Measurements from ENCODE around the gene BRD4. TPM values are rescaled to one million over a fixed set of nuclear protein-coding genes. Genes with fewer than 3 reads are reported as not detected.

BRD4 gene
- total and polyA plus RNA-seq, 5 experiments from 2014 or later, result 10.6 to 180 (median 37.2) TPM

DNA sequence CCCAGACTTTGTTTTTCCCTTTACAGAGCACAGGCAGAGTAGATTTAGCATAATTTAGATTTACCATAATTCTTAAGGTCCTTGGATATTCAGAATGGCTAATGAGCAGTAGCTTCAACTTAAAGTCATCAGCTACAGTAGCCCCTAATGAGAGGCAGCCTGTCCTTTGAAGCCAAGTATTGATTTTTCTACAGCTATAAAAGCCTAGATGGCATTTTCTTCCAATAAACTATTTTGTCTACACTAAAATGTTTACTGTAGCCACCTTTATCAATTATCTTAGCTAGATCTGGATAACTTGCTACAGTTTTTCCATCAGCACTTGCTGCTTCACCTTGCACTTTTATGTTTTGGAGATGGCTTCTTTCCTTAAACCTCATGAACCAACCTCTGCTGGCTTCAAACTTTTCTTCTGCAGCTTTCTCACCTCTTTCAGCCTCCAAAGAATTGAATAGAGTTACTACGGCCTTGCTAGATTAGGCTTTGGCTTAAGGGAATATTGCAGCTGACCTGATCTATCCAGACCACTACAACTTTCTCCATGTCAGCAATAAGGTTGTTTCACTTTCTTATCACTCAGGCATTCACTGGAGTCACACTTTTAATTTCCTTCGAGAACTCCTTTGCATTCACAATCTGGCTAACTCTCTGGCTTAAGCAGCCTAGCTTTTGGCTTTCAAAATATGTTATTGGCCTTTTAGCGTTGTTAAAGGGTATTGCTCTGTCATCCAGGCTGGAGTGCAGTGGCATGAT lies 26.6 kb downstream of the BRD4 start:
- no peak for ATAC-seq
- Mint-ChIP-seq H3K4me3 (peak overlapping the region in 7 of 10 donors; percentile 10 to 59 (median 48)), H3K27ac (peak overlapping the region in 6 of 10 donors; percentile 24 to 72 (median 44))

DNA sequence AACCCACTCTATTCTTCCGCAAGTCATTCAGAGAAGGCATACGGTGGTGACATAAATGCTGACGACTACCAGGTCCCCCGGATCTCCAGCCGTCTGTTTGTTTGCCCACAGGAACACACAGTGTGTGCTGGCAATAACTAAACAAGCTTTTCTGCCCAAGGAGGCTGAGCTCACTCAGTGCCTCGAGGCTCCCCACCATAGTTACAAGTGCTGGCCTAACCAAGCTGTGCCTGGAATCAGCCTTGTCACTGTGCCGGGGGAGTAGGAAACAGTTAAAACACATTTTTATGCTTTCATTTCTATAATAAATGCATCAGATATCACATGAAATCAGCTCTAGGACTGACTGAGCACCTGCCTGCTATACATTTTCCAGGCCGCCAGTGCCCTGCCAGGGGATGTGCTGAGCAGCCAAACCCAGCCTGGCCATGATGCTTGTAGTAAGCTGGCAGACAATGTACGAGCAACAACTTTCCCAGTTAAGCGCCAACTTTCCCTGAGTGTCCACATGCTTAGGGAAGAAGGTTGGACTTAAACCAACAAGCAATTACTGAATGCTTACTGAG lies 28.1 kb downstream of the BRD4 start:
- no peak for DNase-seq
- Mint-ChIP-seq H3K9me3 (peaks cover 0 to 2% (median 0%) of the 10 kb centered on the region in 9 donors), H3K27ac (peak overlapping the region; percentile 71 to 91 (median 83)), H3K4me1 (peaks cover 36 to 96% (median 80%) of the 10 kb centered on the region in 4 donors), H3K4me3 (peak overlapping the region; percentile 13 to 78 (median 63)), H3K27me3 (no peaks in the 10 kb centered on the region), H3K36me3 (peaks cover 0 to under 1% (median 0%) of the 10 kb centered on the region in 3 donors)
- ATAC-seq, result peak in 1 of 2 donors; percentile 57
- POLR2A ChIA-PET, result interaction anchor here (0.5 to 1.2 kb wide), 2 partner anchors 9 to 28 kb away, joined by 3 to 4 read pairs; partner anchors contain the start of gene BRD4

More for the DNA sequence above, 26.6 kb downstream of the BRD4 start:
- Mint-ChIP-seq H3K36me3 (peaks cover 0 to 3% (median 0%) of the 10 kb centered on the region in 3 donors), H3K4me1 (peaks cover 34 to 96% (median 81%) of the 10 kb centered on the region in 4 donors), H3K9me3 (peaks cover 0 to 2% (median 0%) of the 10 kb centered on the region in 9 donors), H3K27me3 (no peaks in the 10 kb centered on the region)
- POLR2A ChIA-PET, result interaction anchor here (0.7 kb wide), 1 partner anchor 37 kb away, joined by 3 read pairs; no protein-coding TSS in a partner anchor
- DNase-seq, result no peak

DNA sequence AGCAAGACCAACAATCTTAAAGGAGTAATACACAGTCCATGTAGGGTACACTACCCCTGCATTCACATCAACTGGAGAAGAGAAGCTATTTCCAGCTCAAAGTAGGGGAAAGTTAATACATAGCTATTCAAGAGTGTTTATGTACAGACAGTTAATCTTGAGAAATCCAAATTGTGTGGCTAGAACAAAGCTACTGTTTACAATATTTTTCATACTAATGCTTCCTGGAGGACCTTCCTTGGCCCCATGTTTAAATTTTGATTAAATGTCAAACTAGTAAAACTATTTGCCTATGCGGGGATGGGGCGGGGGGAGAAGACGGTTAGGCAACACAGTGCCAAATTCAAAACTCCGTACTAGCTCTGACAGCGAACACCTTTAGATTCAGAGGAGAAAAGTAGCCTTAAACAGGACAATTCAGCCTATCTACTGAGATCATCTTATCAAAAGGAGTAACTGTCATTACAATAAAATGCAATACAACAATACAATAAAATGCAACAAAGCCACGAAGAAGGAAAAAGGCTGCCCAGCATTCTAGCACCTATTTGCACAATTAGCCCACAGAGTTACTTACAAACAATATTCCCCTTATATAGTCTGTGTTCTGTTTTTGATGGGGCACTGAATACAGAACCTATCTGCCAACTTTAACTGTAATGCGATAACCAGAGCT lies 29.1 kb downstream of the BRD4 start:
- POLR2A ChIA-PET, result interaction anchor here (1.0 to 1.5 kb wide), 2 partner anchors 14 to 22 kb away, joined by 3 to 9 read pairs; no protein-coding TSS in a partner anchor
- peak in 1 of 2 donors; percentile 7 for ATAC-seq
- Mint-ChIP-seq H3K9me3 (peaks cover 0 to 2% (median 0%) of the 10 kb centered on the region in 9 donors), H3K4me1 (peaks cover 44 to 97% (median 85%) of the 10 kb centered on the region in 4 donors), H3K27ac (peak overlapping the region; percentile 34 to 91 (median 74)), H3K27me3 (no peaks in the 10 kb centered on the region), H3K4me3 (peak overlapping the region in 9 of 10 donors; percentile 41 to 78 (median 66)), H3K36me3 (no peaks in the 10 kb centered on the region)
- no peak for DNase-seq

DNA sequence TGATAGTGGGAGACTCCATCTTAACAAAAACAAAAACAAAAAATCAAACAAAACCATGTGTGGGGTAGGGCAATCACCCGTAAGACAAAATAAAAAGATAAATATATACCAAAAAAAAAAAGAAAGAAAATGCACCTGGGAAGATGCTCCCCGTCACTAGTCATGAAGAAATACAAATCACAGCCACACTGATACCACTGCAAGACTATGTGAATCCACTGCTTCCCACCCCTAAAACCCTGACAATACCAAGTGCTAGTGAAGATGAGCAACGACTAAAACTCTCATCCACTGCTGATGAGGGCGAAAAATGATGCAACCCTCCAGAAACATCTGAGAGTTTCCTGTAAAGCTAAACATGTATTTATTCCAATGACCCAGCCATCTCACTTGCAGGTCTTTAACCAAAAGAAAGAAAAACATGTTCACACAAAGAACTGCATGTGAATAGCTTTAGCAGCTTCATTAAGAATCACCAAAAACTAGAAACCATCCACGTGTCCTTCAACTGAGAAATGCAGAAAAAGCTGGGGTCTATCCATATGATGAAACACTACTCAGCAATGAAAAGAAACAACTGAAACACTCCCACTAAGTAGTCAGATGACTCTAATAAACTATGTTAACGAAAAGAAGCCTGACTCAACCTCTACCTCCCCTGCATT lies 31.7 kb downstream of the BRD4 start:
- peak overlapping the region; percentile 21 to 93 (median 73) for H3K27ac Mint-ChIP-seq
- H3K36me3 Mint-ChIP-seq, result peaks cover 0 to 16% (median 1%) of the 10 kb centered on the region in 3 donors
- ATAC-seq (no peak), DNase-seq (no peak)
- no peaks in the 10 kb centered on the region for H3K27me3 Mint-ChIP-seq
- POLR2A ChIA-PET, result no interaction called here
- peaks cover 50 to 99% (median 87%) of the 10 kb centered on the region in 4 donors for H3K4me1 Mint-ChIP-seq
- H3K4me3 Mint-ChIP-seq, result peak overlapping the region in 9 of 10 donors; percentile 44 to 74 (median 59)
- H3K9me3 Mint-ChIP-seq, result peaks cover 0 to 2% (median 0%) of the 10 kb centered on the region in 9 donors

DNA sequence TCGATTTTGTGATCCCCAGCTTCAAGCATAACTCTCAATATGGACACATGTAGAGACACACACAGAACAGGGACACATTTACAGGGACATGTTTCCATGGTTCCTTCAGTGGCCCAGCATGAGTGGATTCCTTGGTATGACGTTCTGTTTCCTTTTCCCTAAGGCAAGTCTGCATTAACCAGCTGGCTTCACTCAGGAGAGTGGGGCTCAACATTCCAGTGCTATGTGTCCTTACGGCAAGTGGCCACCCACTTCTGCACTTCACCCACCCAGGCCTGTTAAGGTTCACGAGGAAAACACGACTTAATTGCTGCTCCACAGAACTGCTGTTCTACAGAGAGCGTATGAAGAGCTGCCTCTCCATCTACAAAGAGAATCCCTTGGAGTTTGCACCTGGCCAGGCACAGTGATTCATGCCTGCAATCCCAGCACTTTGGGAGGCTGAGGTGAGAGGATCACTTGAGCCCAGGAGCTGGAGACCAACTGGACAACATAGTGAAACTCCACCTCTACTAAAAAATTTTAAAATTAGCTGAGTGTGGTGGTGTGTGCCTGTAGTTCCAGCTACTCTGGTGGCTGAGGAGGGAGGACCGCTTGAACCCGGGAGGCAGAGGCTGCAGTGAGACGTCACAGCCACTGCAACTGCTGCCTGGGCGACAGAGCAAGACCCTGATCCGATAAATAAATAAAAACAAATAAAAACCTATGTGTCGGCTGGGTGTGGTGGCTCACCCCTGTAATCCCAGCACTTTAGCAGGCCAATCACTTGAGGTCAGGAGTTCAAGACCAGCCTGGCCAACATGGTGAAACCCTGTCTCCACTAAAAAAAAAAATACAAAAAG lies 32.5 kb downstream of the BRD4 start:
- Mint-ChIP-seq H3K4me1 (peaks cover 56 to 99% (median 90%) of the 10 kb centered on the region in 4 donors), H3K27me3 (no peaks in the 10 kb centered on the region), H3K9me3 (peaks cover 0 to 2% (median 0%) of the 10 kb centered on the region in 9 donors), H3K4me3 (peak overlapping the region in 8 of 10 donors; percentile 40 to 81 (median 64)), H3K27ac (peak overlapping the region; percentile 69 to 93 (median 86)), H3K36me3 (peaks cover 0 to 20% (median 1%) of the 10 kb centered on the region in 3 donors)
- POLR2A ChIA-PET, result interaction anchor here (0.5 kb wide), 1 partner anchor 1867 kb away, joined by 3 read pairs; no protein-coding TSS in a partner anchor
- ATAC-seq (no peak), DNase-seq (no peak)

DNA sequence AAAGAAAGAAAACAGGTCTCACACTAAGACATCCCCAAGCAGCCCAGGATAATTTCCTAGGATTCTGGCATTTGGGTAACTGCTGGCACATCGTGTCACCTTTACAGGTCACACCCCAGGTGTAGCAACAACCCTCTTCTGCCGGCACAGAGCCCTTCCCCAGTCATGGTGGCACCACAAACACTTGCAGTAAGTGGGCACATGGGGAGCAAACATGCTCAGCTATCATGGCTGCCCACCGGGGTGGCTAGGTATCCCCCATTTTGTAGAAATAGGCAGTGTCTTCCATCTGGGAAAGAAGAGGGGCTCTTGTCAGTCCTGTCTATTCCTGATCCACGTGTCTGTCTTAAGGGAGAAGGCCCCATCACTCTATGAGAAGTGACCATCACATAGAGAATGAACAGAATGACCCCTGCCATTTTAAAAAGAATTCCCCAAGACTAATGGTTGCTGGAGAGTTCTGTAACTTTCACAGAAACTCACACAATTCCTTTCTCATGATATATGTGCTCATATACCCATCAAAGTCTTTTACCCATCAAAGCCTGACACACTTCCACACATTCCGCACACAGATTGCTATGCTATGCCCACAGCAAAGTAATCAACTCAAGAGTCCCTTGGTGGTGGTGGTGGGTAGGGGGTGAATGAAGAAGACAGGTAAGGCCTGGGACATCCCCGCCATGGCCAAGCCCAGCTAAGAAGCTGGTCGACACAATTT lies 33.3 kb downstream of the BRD4 start:
- Mint-ChIP-seq H3K4me1 (peaks cover 51 to 99% (median 89%) of the 10 kb centered on the region in 4 donors), H3K36me3 (peaks cover 0 to 20% (median 1%) of the 10 kb centered on the region in 3 donors), H3K4me3 (peak overlapping the region; percentile 13 to 81 (median 70)), H3K27ac (peak overlapping the region; percentile 56 to 93 (median 87)), H3K9me3 (no peaks in the 10 kb centered on the region), H3K27me3 (no peaks in the 10 kb centered on the region)
- POLR2A ChIA-PET, result interaction anchor here (0.5 to 2.3 kb wide), 8 partner anchors 10 to 1868 kb away, joined by 3 to 12 read pairs (median 4); partner anchors contain the start of genes AKAP8, AKAP8L and BRD4
- no peak for DNase-seq
- no peak for ATAC-seq

DNA sequence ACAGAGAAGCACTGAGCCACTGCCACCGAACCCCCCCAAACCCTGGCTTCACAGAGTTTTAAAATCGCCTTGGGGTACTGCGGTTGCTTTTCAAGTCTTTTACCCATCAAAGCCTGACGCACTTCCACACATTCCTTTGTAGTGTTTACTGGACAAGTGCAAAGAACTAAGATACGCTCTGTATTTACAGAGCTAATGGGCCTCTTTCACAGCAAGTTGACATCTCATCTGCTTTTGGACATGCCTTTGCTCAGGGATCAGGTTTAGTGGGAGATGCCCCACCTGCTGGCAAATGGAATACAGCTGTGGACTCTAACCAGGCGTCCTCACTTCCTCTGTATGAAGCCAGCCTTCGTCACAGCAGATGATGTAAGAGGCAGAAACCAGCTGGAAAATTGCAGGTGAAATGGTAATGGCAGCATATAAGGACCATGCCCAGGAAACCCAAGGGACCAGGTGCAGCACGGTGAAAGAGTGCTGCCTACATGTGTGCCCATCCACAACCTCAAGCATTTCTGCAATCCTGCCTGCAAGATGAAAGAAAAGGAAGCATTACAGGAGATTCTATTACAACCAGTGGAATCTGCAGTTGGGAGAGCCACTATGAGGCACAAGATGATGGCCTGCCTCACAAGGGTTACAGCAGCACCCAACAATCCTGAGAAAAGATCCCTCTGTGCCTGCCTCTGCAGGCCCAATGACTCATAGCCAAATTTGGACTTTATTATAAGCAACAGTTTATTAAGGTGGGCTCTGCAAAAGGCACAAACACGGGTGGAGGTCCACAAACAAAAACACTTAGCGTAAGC lies 34.7 kb downstream of the BRD4 start:
- Mint-ChIP-seq H3K4me1 (peaks cover 52 to 99% (median 89%) of the 10 kb centered on the region in 4 donors), H3K27me3 (no peaks in the 10 kb centered on the region), H3K9me3 (no peaks in the 10 kb centered on the region), H3K4me3 (peak overlapping the region; percentile 56 to 81 (median 74)), H3K36me3 (peaks cover 0 to 20% (median 1%) of the 10 kb centered on the region in 3 donors), H3K27ac (peak overlapping the region; percentile 28 to 96 (median 89))
- POLR2A ChIA-PET, result interaction anchor here (1.1 to 2.3 kb wide), 5 partner anchors 9 to 82 kb away, joined by 3 to 12 read pairs (median 3); partner anchors contain the start of genes AKAP8 and BRD4
- peak; percentile 60 to 72 for ATAC-seq
- peak in 8 of 10 donors; percentile 44 to 79 (median 67) for DNase-seq

DNA sequence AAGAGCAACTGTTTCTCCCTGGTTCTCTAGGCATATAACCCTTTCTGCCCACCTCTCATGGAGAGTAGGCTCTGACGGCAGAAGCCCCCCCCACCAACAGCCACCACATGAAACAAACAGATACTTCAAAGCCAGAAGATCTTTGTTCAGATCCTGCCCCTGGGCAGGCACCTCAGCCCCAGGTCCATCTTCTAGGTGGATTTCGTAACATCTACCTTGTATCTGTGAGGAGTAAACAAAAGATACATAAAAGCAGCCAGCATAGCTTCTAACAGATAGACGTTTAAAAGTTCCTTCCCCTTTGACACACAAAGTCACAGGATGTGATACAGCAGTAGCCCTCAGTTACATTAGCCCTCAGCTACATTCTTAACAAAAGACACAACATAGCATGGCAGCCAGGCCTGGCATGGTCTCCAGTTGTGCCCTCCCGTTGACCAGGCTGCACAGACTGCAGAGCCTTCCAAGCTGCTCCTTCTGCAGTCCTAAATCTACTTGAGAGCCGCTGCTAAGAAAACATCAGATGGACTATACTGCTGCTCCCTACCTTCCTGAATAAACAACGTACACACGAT lies 35.4 kb downstream of the BRD4 start:
- POLR2A ChIA-PET, result interaction anchor here (1.3 to 2.3 kb wide), 2 partner anchors 8 to 82 kb away, joined by 3 to 12 read pairs; partner anchors contain the start of gene AKAP8
- Mint-ChIP-seq H3K4me1 (peaks cover 57 to 100% (median 93%) of the 10 kb centered on the region in 4 donors), H3K36me3 (peaks cover 0 to 20% (median 1%) of the 10 kb centered on the region in 3 donors)

DNA sequence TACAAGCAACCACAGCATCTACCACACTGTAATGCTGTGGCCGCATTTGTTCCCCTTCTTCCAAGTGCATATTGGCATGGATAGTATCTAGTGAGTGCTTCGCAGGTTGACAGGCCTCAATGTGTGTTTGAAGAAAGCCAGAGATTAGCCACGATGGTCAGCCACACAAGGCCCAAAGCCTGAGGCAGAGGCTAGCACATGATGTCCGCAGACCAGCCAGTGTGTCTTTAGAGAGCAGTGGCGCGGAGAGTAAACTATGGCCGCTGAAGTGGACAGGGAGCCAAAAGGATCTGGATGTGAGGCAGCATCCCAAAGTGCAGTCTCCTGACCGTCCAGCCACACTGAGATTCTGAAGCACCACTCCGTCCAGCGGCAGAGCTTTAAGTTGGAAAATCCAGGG lies 36.0 kb downstream of the BRD4 start:
- H3K4me3 Mint-ChIP-seq, result peak overlapping the region in 9 of 10 donors; percentile 56 to 81 (median 75)
- peak overlapping the region in 9 of 10 donors; percentile 85 to 96 (median 90) for H3K27ac Mint-ChIP-seq
- no peak for DNase-seq
- H3K9me3 Mint-ChIP-seq, result no peaks in the 10 kb centered on the region
- H3K27me3 Mint-ChIP-seq, result no peaks in the 10 kb centered on the region
- H3K4me1 Mint-ChIP-seq, result peaks cover 58 to 100% (median 95%) of the 10 kb centered on the region in 4 donors
- H3K36me3 Mint-ChIP-seq, result peaks cover 0 to 20% (median 1%) of the 10 kb centered on the region in 3 donors
- no peak for ATAC-seq
- POLR2A ChIA-PET, result interaction anchor here (1.3 kb wide), 1 partner anchor 83 kb away, joined by 3 read pairs; the partner anchor contains the start of gene AKAP8

More for the DNA sequence above, 35.4 kb downstream of the BRD4 start:
- peak; percentile 43 to 63 for ATAC-seq
- DNase-seq, result peak in 6 of 10 donors; percentile 29 to 61 (median 48)
- peak overlapping the region; percentile 56 to 81 (median 74) for H3K4me3 Mint-ChIP-seq
- peak overlapping the region; percentile 28 to 96 (median 89) for H3K27ac Mint-ChIP-seq
- H3K9me3 Mint-ChIP-seq, result no peaks in the 10 kb centered on the region
- no peaks in the 10 kb centered on the region for H3K27me3 Mint-ChIP-seq
